AG04449 (cell line): ENCODE measurements around the gene NFS1.

Source experiments
- CTCF ChIA-PET: fragments of 350-600 bp; formaldehyde crosslinking; extraction: SDS; loops from one replicate; lab custom pipeline; 2021; ENCODE audit warnings: antibody characterized with exemption; lab: Yijun Ruan, JAX
- POLR2A ChIA-PET: fragments of 400-600, 350-600 bp; formaldehyde crosslinking; extraction: SDS; loops from one replicate; lab custom pipeline; 2020; ENCODE audit warnings: antibody characterized with exemption, inconsistent platforms; lab: Yijun Ruan, JAX
- DNase-seq: peaks from one replicate; pipeline ENCODE4 v3.0.0-alpha.2; 2010; ENCODE audit warnings: low read depth, low spot score
- H3K4me3 ChIP-seq: 2 replicates; pipeline ENCODE4 v1.5.1; 2011; ENCODE audit warnings: low read depth, mild to moderate bottlenecking, control low read depth, low read length
- CTCF ChIP-seq: IDR thresholded peaks from one replicate; pipeline ENCODE4 v1.5.1; 2011; ENCODE audit warnings: mild to moderate bottlenecking, moderate library complexity, low read length, control low read depth, inconsistent platforms; ENCODE audit not compliant: insufficient read depth; ENCODE audit errors: missing control alignments

The NFS1 gene

DNA sequence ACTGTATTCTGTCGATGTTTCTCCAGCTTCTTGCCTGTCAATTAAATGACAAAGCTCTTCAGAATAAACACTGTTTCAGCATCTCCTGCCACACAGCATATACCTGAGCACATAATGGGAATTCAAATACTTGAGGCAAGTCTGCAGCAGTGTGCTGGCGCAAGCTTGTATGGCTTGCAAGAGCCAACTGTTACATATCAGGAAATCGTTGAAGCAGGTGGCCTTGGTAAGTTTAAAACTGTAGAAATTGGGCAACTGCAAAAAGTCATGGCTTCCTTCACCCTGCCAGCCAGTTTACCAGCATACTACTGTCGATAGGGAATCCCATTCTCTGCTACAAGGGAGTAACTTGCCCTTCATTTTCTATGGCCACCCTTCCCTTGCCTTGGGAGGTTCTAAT, 57.4 kb downstream of the NFS1 start:
- CTCF ChIA-PET: interaction anchor here (1.7 kb wide), 1 partner anchor 23 kb away, joined by 4 read pairs; no protein-coding TSS in a partner anchor
- DNase-seq: no peak
- no peak for TF ChIP-seq CTCF
- POLR2A ChIA-PET: no interaction called here
- no peak overlapping the region for H3K4me3 ChIP-seq

GRCh38 chr20:35640724-35641123, 58.4 kb downstream of the NFS1 start:
- ChIA-PET POLR2A (no interaction called here), CTCF (no interaction called here)
- H3K4me3 ChIP-seq: no peak overlapping the region
- no peak for DNase-seq
- TF ChIP-seq CTCF: no peak

DNA sequence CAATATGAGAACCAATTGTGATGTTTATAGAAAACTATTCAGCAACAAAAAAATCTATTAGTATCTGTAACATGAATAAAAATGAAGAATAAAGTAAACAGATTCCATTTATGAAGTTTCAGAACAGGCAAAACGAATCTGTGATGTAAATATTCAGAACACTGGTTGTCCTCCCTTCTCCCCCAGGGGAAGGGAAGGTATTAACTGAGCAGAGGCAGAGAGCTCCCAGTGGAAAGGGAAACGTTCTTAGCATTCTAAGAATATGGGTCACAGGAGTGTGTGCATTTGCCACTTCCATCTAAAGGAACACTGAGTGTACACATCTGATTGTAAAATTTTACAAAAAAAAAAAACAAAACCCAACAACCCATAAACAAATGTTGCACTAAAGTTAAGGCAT, 60.4 kb downstream of the NFS1 start:
- H3K4me3 ChIP-seq: no peak overlapping the region
- no peak for TF ChIP-seq CTCF
- CTCF ChIA-PET: interaction anchor here (1.0 kb wide), 1 partner anchor 19 kb away, joined by 3 read pairs; no protein-coding TSS in a partner anchor
- POLR2A ChIA-PET: interaction anchor here (1.5 kb wide), 1 partner anchor 9 kb away, joined by 4 read pairs; no protein-coding TSS in a partner anchor
- DNase-seq: no peak

DNA sequence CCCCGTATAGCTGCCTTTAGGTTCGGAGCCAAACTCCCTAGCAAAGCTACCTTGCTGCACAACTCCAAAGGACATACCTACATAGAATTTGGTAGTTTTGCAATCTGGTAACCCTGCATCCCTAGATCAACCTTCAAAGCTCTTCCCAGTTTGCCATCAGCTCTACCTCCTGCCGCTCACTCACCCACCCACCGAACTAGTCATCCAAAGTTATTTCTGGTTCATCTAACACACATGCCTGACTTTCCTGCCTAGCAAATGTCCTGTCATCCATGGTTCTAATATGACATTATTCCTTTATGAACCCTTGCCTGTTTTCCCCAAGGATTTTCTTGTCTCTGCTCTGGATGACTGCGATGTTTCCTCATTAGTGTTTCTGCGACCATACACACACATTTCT, 61.9 kb downstream of the NFS1 start:
- no peak for TF ChIP-seq CTCF
- POLR2A ChIA-PET: interaction anchor here (1.3 kb wide), 1 partner anchor 18 kb away, joined by 3 read pairs; no protein-coding TSS in a partner anchor
- CTCF ChIA-PET: interaction anchor here (0.7 to 1.1 kb wide), 3 partner anchors 8 to 127 kb away, joined by 3 to 4 read pairs (median 3); no protein-coding TSS in a partner anchor

DNA sequence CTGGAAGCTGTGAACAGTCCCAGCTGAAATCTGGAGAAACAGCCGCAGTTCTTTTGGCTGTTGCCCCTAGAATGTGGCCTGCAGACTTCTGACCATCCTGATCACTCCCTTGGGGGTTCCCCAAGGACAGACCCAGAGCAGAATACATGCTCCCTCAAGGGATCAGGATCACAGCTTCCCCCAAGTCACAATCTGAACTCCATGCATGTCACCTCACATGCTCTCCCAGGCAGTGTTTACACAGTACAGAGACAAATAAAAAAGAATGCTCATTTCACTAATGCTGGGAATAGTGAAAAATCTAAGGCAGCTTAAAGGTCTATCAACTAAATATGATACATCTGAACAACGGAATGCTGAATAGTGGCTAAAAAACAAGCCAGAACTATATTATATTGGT, 63.1 kb downstream of the NFS1 start:
- ChIA-PET CTCF (interaction anchor here (0.8 to 2.6 kb wide), 3 partner anchors 9 to 16 kb away, joined by 3 to 11 read pairs (median 4); no protein-coding TSS in a partner anchor), POLR2A (no interaction called here)
- no peak for TF ChIP-seq CTCF
- no peak overlapping the region for H3K4me3 ChIP-seq
- no peak for DNase-seq

More for the DNA sequence above, 61.9 kb downstream of the NFS1 start:
- no peak for DNase-seq
- no peak overlapping the region for H3K4me3 ChIP-seq

DNA sequence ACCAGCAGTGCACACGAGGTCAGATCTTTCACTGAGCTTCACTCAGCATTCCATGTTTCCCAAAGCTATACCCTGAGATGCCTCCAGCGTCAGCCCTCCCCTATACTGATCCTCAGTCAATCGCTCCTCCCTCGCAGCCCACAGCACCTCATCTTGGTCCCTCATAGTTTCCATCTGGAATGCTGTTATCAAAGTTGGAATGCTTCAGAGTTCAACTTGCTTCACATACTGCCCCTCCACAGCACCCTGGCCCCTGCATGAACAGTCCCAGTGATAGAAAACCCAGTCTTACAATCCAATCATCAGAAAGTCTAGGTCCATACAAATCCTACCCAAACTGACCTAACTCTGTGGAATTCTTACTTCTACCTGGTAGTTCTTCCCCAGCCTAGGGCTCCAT, 63.5 kb downstream of the NFS1 start:
- DNase-seq: no peak
- CTCF ChIA-PET: interaction anchor here (0.8 to 2.6 kb wide), 2 partner anchors 12 to 16 kb away, joined by 3 to 11 read pairs; no protein-coding TSS in a partner anchor
- H3K4me3 ChIP-seq: no peak overlapping the region
- no peak for TF ChIP-seq CTCF
- POLR2A ChIA-PET: no interaction called here
